WTC11 (cell line): ENCODE results near the gene ZNF629. TPM values are rescaled to one million over a fixed set of nuclear protein-coding genes. Genes with fewer than 3 reads are reported as not detected.

ENCODE experiments used
- ATAC-seq: fragments of 200-7000 bp; cut with Tn5 transposase; 2 replicates; pipeline ENCODE4 v1.10.0; 2021; ENCODE audit warnings: mild to moderate bottlenecking, moderate library complexity
- CTCF ChIA-PET: fragments of 300-600 bp; sonication (Branson Sonifier 250); formaldehyde crosslinking; loops from one replicate; lab custom pipeline; 2021; ENCODE audit warnings: antibody characterized with exemption; lab: Charles Lee
- POLR2A ChIA-PET: fragments of 350-600 bp; sonication (Branson Sonifier 250); formaldehyde crosslinking; loops from one replicate; lab custom pipeline; 2021; ENCODE audit warnings: antibody characterized with exemption; lab: Charles Lee
- DNase-seq: peaks from one replicate; pipeline ENCODE4 v3.0.0; 2021; ENCODE audit warnings: low spot score
- H3K27ac Mint-ChIP-seq: 2 replicates; pipeline ENCODE4 v1.8.0; 2021; ENCODE audit warnings: mixed read lengths
- H3K27me3 Mint-ChIP-seq: 2 replicates; pipeline ENCODE4 v1.8.0; 2021; ENCODE audit warnings: low read depth, mild to moderate bottlenecking, moderate library complexity, mixed read lengths
- H3K36me3 Mint-ChIP-seq: 2 replicates; pipeline ENCODE4 v1.8.0; 2021; ENCODE audit warnings: mixed read lengths
- H3K4me1 Mint-ChIP-seq: 2 replicates; pipeline ENCODE4 v1.8.0; 2022; ENCODE audit warnings: mixed read lengths
- H3K4me3 Mint-ChIP-seq: 2 replicates; pipeline ENCODE4 v1.8.0; 2021; ENCODE audit warnings: mild to moderate bottlenecking, moderate library complexity, mixed read lengths
- H3K9me3 Mint-ChIP-seq: 2 replicates; pipeline ENCODE4 v1.8.0; 2021; ENCODE audit warnings: mixed read lengths
- ATF1 ChIP-seq: sonication (generic); formaldehyde crosslinking; IDR thresholded peaks from 2 replicates; pipeline ENCODE4 v1.8.1; 2023; ENCODE audit warnings: mild to moderate bottlenecking, moderate library complexity, missing genetic modification reagents
- ATF6 ChIP-seq: sonication (generic); formaldehyde crosslinking; IDR thresholded peaks from 2 replicates; pipeline ENCODE4 v1.8.1; 2023; ENCODE audit warnings: mild to moderate bottlenecking, missing genetic modification reagents
- FOXJ3 ChIP-seq: sonication (generic); formaldehyde crosslinking; IDR thresholded peaks from 2 replicates; pipeline ENCODE4 v1.9.0; 2021; ENCODE audit warnings: missing genetic modification reagents, mild to moderate bottlenecking, borderline replicate concordance
- GABPB1 ChIP-seq: sonication (generic); formaldehyde crosslinking; IDR thresholded peaks from 2 replicates; pipeline ENCODE4 v1.8.1; 2023; ENCODE audit warnings: mild to moderate bottlenecking, missing genetic modification reagents
- MXD4 ChIP-seq: fragments of 250-450 bp; sonication (Bioruptor Pico); IDR thresholded peaks from 2 replicates; pipeline ENCODE4 v1.8.0; 2021; ENCODE audit warnings: mild to moderate bottlenecking, moderate library complexity, borderline replicate concordance
- NR1H2 ChIP-seq: sonication (generic); formaldehyde crosslinking; IDR thresholded peaks from 2 replicates; pipeline ENCODE4 v1.9.0; 2021; ENCODE audit warnings: mild to moderate bottlenecking, moderate library complexity, missing genetic modification reagents
- NR3C1 ChIP-seq: sonication (generic); formaldehyde crosslinking; conservative IDR thresholded peaks from 2 replicates; pipeline ENCODE4 v1.8.1; 2023; ENCODE audit warnings: low read depth, mild to moderate bottlenecking, missing genetic modification reagents
- SMAD3 ChIP-seq: sonication (generic); formaldehyde crosslinking; IDR thresholded peaks from 2 replicates; pipeline ENCODE4 v1.8.0; 2022; ENCODE audit warnings: missing genetic modification reagents, mild to moderate bottlenecking, borderline replicate concordance
- ZNF232 ChIP-seq: sonication (generic); formaldehyde crosslinking; IDR thresholded peaks from 2 replicates; pipeline ENCODE4 v1.8.0; 2022; ENCODE audit warnings: mild to moderate bottlenecking, missing genetic modification reagents
- ZNF416 ChIP-seq: fragments of 250-450 bp; sonication (Bioruptor Pico); IDR thresholded peaks from 2 replicates; pipeline ENCODE4 v1.9.0; 2021; ENCODE audit warnings: mild to moderate bottlenecking, inconsistent platforms
- total RNA-seq: library from RNA; stranded (reverse); gene quantifications from 3 replicates; pipeline ENCODE4 v1.2.3, GENCODE V29; 2021
- TF ChIP-seq, protein P1 (sequence below): sonication (generic); formaldehyde crosslinking; IDR thresholded peaks from 2 replicates; pipeline ENCODE4 v1.8.0; 2023; ENCODE audit warnings: missing genetic modification reagents, mild to moderate bottlenecking, borderline replicate concordance
- TF ChIP-seq, protein P2 (sequence below): sonication (generic); formaldehyde crosslinking; IDR thresholded peaks from 2 replicates; pipeline ENCODE4 v1.8.1; 2023; ENCODE audit warnings: mild to moderate bottlenecking, missing genetic modification reagents, borderline replicate concordance
- TF ChIP-seq, protein P3 (sequence below): fragments of 250-450 bp; sonication (Bioruptor Pico); conservative IDR thresholded peaks from 2 replicates; pipeline ENCODE4 v1.9.0; 2021; ENCODE audit warnings: mild to moderate bottlenecking
- TF ChIP-seq, protein P4 (sequence below): sonication (generic); formaldehyde crosslinking; IDR thresholded peaks from 2 replicates; pipeline ENCODE4 v1.8.0; 2022; ENCODE audit warnings: mild to moderate bottlenecking, missing genetic modification reagents
- TF ChIP-seq, protein P5 (sequence below): sonication (generic); formaldehyde crosslinking; conservative IDR thresholded peaks from 2 replicates; pipeline ENCODE4 v1.8.1; 2023; ENCODE audit warnings: mild to moderate bottlenecking, low read depth, missing genetic modification reagents, moderate library complexity
- TF ChIP-seq, protein P6 (sequence below): fragments of 250-450 bp; sonication (Bioruptor Pico); IDR thresholded peaks from 2 replicates; pipeline ENCODE4 v1.9.0; 2021; ENCODE audit warnings: mild to moderate bottlenecking
- TF ChIP-seq, protein P7 (sequence below): sonication (generic); formaldehyde crosslinking; IDR thresholded peaks from 2 replicates; pipeline ENCODE4 v1.8.1; 2023; ENCODE audit warnings: mild to moderate bottlenecking, missing genetic modification reagents, moderate library complexity

ZNF629 gene
- total RNA-seq, 1 experiment from 2014 or later = 20.0 TPM

- ChIA-PET POLR2A (interaction anchor here (0.7 to 1.6 kb wide), 8 partner anchors 12 to 90 kb away, joined by 3 to 12 read pairs (median 4); no protein-coding TSS in a partner anchor), CTCF (interaction anchor here (0.7 to 2.0 kb wide), 10 partner anchors 11 to 656 kb away, joined by 3 to 11 read pairs (median 3); no protein-coding TSS in a partner anchor)
- Mint-ChIP-seq H3K36me3 (peaks cover 17% of the 10 kb centered on the region), H3K27me3 (no peaks in the 10 kb centered on the region), H3K27ac (peak overlapping the region; percentile 96), H3K4me1 (peaks cover 7% of the 10 kb centered on the region), H3K9me3 (no peaks in the 10 kb centered on the region), H3K4me3 (peak overlapping the region; percentile 94)
- DNase-seq = peak; percentile 65
- peak; percentile 23 for ATAC-seq
- no peak for TF ChIP-seq NR1H2
- TF ChIP-seq MXD4 = no peak
- TF ChIP-seq, protein P1, sequence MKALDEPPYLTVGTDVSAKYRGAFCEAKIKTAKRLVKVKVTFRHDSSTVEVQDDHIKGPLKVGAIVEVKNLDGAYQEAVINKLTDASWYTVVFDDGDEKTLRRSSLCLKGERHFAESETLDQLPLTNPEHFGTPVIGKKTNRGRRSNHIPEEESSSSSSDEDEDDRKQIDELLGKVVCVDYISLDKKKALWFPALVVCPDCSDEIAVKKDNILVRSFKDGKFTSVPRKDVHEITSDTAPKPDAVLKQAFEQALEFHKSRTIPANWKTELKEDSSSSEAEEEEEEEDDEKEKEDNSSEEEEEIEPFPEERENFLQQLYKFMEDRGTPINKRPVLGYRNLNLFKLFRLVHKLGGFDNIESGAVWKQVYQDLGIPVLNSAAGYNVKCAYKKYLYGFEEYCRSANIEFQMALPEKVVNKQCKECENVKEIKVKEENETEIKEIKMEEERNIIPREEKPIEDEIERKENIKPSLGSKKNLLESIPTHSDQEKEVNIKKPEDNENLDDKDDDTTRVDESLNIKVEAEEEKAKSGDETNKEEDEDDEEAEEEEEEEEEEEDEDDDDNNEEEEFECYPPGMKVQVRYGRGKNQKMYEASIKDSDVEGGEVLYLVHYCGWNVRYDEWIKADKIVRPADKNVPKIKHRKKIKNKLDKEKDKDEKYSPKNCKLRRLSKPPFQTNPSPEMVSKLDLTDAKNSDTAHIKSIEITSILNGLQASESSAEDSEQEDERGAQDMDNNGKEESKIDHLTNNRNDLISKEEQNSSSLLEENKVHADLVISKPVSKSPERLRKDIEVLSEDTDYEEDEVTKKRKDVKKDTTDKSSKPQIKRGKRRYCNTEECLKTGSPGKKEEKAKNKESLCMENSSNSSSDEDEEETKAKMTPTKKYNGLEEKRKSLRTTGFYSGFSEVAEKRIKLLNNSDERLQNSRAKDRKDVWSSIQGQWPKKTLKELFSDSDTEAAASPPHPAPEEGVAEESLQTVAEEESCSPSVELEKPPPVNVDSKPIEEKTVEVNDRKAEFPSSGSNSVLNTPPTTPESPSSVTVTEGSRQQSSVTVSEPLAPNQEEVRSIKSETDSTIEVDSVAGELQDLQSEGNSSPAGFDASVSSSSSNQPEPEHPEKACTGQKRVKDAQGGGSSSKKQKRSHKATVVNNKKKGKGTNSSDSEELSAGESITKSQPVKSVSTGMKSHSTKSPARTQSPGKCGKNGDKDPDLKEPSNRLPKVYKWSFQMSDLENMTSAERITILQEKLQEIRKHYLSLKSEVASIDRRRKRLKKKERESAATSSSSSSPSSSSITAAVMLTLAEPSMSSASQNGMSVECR (CRISPR knock-in tag) = no peak
- TF ChIP-seq, protein P2, sequence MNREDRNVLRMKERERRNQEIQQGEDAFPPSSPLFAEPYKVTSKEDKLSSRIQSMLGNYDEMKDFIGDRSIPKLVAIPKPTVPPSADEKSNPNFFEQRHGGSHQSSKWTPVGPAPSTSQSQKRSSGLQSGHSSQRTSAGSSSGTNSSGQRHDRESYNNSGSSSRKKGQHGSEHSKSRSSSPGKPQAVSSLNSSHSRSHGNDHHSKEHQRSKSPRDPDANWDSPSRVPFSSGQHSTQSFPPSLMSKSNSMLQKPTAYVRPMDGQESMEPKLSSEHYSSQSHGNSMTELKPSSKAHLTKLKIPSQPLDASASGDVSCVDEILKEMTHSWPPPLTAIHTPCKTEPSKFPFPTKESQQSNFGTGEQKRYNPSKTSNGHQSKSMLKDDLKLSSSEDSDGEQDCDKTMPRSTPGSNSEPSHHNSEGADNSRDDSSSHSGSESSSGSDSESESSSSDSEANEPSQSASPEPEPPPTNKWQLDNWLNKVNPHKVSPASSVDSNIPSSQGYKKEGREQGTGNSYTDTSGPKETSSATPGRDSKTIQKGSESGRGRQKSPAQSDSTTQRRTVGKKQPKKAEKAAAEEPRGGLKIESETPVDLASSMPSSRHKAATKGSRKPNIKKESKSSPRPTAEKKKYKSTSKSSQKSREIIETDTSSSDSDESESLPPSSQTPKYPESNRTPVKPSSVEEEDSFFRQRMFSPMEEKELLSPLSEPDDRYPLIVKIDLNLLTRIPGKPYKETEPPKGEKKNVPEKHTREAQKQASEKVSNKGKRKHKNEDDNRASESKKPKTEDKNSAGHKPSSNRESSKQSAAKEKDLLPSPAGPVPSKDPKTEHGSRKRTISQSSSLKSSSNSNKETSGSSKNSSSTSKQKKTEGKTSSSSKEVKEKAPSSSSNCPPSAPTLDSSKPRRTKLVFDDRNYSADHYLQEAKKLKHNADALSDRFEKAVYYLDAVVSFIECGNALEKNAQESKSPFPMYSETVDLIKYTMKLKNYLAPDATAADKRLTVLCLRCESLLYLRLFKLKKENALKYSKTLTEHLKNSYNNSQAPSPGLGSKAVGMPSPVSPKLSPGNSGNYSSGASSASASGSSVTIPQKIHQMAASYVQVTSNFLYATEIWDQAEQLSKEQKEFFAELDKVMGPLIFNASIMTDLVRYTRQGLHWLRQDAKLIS (CRISPR knock-in tag) = no peak
- TF ChIP-seq, protein P3, sequence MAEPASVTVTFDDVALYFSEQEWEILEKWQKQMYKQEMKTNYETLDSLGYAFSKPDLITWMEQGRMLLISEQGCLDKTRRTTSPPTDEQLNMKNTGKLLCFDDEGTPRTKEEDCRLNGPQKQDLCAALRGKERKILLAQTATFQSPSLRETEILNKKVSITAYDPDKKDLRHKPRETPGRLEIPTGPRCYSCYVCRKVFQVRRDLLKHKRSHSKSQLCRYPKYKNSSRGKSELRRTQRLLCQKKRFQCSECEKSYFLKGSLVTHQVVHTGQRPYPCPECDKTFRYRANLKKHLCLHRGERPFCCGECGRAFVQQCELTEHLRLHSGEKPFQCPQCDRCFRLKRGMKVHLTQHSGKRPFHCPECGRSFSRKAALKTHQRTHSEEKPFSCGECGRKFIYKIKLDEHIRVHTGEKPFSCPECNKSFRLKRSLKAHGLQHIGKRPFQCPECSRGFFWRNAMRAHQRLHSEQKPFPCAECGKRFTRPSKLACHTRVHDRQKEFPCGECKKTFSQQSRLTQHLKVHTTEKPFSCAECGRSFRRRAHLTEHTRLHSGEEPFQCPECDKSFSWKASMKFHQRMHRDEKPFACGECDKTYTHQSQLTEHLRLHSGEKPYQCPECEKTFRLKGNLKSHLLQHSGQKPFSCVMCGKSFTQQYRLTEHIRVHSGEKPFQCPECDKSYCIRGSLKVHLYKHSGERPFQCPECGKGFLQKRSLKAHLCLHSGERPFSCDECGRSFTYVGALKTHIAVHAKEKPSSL = no peak
- no peak for TF ChIP-seq ATF1 (CRISPR knock-in tag)
- TF ChIP-seq ZNF416 (CRISPR knock-in tag) = no peak
- TF ChIP-seq NR3C1 (CRISPR knock-in tag) = no peak
- TF ChIP-seq ZNF232 (CRISPR knock-in tag) = no peak
- TF ChIP-seq, protein P4, sequence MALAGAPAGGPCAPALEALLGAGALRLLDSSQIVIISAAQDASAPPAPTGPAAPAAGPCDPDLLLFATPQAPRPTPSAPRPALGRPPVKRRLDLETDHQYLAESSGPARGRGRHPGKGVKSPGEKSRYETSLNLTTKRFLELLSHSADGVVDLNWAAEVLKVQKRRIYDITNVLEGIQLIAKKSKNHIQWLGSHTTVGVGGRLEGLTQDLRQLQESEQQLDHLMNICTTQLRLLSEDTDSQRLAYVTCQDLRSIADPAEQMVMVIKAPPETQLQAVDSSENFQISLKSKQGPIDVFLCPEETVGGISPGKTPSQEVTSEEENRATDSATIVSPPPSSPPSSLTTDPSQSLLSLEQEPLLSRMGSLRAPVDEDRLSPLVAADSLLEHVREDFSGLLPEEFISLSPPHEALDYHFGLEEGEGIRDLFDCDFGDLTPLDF (CRISPR knock-in tag) = no peak
- TF ChIP-seq GABPB1 (CRISPR knock-in tag) = no peak
- TF ChIP-seq, protein P5, sequence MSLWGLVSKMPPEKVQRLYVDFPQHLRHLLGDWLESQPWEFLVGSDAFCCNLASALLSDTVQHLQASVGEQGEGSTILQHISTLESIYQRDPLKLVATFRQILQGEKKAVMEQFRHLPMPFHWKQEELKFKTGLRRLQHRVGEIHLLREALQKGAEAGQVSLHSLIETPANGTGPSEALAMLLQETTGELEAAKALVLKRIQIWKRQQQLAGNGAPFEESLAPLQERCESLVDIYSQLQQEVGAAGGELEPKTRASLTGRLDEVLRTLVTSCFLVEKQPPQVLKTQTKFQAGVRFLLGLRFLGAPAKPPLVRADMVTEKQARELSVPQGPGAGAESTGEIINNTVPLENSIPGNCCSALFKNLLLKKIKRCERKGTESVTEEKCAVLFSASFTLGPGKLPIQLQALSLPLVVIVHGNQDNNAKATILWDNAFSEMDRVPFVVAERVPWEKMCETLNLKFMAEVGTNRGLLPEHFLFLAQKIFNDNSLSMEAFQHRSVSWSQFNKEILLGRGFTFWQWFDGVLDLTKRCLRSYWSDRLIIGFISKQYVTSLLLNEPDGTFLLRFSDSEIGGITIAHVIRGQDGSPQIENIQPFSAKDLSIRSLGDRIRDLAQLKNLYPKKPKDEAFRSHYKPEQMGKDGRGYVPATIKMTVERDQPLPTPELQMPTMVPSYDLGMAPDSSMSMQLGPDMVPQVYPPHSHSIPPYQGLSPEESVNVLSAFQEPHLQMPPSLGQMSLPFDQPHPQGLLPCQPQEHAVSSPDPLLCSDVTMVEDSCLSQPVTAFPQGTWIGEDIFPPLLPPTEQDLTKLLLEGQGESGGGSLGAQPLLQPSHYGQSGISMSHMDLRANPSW (CRISPR knock-in tag) = no peak
- TF ChIP-seq SMAD3 = no peak
- no peak for TF ChIP-seq FOXJ3 (CRISPR knock-in tag)
- TF ChIP-seq, protein P6, sequence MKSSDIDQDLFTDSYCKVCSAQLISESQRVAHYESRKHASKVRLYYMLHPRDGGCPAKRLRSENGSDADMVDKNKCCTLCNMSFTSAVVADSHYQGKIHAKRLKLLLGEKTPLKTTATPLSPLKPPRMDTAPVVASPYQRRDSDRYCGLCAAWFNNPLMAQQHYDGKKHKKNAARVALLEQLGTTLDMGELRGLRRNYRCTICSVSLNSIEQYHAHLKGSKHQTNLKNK (CRISPR knock-in tag) = no peak
- TF ChIP-seq, protein P7, sequence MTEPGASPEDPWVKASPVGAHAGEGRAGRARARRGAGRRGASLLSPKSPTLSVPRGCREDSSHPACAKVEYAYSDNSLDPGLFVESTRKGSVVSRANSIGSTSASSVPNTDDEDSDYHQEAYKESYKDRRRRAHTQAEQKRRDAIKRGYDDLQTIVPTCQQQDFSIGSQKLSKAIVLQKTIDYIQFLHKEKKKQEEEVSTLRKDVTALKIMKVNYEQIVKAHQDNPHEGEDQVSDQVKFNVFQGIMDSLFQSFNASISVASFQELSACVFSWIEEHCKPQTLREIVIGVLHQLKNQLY = no peak
- no peak for TF ChIP-seq ATF6 (CRISPR knock-in tag)
Measured at GRCh38 chr16:30748634-30749445, 38.2 kb downstream of the ZNF629 start.
